Measurements from ENCODE around the gene PALB2. TPM values are rescaled to one million over a fixed set of nuclear protein-coding genes. Genes with fewer than 3 reads are reported as not detected.
"Not testable (repeated sequence)": the region's sequence is repeated elsewhere in the genome, so short reads cannot be mapped to it uniquely, and the experiment has no call there.

The PALB2 gene
- total RNA-seq, 1 donor from 2014 or later, result 14.9 TPM

- Mint-ChIP-seq H3K27ac (ENCODE audit: unreplicated experiment) (peak overlapping the region; percentile 41), H3K4me3 (ENCODE audit: unreplicated experiment) (peak overlapping the region; percentile 82), H3K27me3 (ENCODE audit: unreplicated experiment) (no peaks in the 10 kb centered on the region), H3K9me3 (ENCODE audit: unreplicated experiment) (no peaks in the 10 kb centered on the region), H3K36me3 (ENCODE audit: unreplicated experiment) (peaks cover 11% of the 10 kb centered on the region), H3K4me1 (ENCODE audit: unreplicated experiment) (peaks cover 14% of the 10 kb centered on the region)
- DNase-seq (ENCODE audit: extremely low spot score, unreplicated experiment), result no peak
- no peak for TF ChIP-seq CTCF (IDR thresholded peaks at IDR 0.05)
Measured at GRCh38 chr16:23595246-23595950, 45.7 kb downstream of the PALB2 start.

DNA sequence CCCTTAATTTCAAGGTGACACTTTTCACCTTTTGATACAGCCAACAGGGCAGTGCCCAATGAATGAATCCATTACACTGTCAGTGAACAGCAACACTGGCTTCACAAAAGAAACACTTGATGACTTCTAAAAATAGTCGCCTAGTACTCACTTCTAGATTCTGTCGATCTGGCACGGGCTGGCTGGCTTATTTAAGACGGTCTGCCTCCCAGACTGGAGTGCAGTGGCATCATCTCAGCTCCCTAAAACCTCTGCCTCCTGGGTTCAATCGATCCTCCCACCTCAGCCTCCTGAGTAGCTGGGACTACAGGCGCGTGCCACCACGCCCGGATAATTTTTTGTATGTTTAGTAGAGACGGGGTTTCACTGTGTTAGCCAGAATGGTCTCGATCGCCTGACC is 46.9 kb downstream of the PALB2 start:
- Mint-ChIP-seq H3K9me3 (ENCODE audit: unreplicated experiment) (no peaks in the 10 kb centered on the region), H3K36me3 (ENCODE audit: unreplicated experiment) (peaks cover 13% of the 10 kb centered on the region), H3K27ac (ENCODE audit: unreplicated experiment) (no peak overlapping the region), H3K27me3 (ENCODE audit: unreplicated experiment) (no peaks in the 10 kb centered on the region), H3K4me1 (ENCODE audit: unreplicated experiment) (peaks cover 14% of the 10 kb centered on the region), H3K4me3 (ENCODE audit: unreplicated experiment) (no peak overlapping the region)
- no peak for TF ChIP-seq CTCF (IDR thresholded peaks at IDR 0.05)
- DNase-seq (ENCODE audit: extremely low spot score, unreplicated experiment), result no peak

DNA sequence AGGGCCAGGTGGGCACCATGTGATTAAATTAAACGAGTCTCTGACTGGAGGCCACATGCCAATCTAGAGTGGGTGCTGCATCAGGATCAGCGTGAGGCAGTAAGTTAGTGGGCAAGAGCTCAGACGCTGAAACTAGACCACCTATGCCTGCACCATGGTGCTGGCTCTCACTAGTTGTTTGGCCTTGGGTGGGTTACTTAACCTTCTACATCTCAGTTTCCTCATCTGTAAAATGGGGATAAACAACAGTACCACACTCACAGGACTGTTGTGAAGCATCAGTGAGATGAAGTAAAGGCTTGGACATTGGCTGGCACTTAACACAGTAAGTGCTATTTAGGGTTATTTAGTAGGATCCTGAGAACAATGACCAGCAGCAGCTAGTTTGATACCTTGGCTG is 50.9 kb downstream of the PALB2 start:
- Mint-ChIP-seq H3K9me3 (ENCODE audit: unreplicated experiment) (no peaks in the 10 kb centered on the region), H3K4me1 (ENCODE audit: unreplicated experiment) (peaks cover 10% of the 10 kb centered on the region), H3K36me3 (ENCODE audit: unreplicated experiment) (peaks cover 18% of the 10 kb centered on the region), H3K27ac (ENCODE audit: unreplicated experiment) (no peak overlapping the region), H3K4me3 (ENCODE audit: unreplicated experiment) (no peak overlapping the region), H3K27me3 (ENCODE audit: unreplicated experiment) (no peaks in the 10 kb centered on the region)
- no peak for DNase-seq (ENCODE audit: extremely low spot score, unreplicated experiment)
- no peak for TF ChIP-seq CTCF (IDR thresholded peaks at IDR 0.05)

- no peaks in the 10 kb centered on the region for H3K27me3 Mint-ChIP-seq (ENCODE audit: unreplicated experiment)
- peaks cover 23% of the 10 kb centered on the region for H3K36me3 Mint-ChIP-seq (ENCODE audit: unreplicated experiment)
- no peak for DNase-seq (ENCODE audit: extremely low spot score, unreplicated experiment)
- H3K27ac Mint-ChIP-seq (ENCODE audit: unreplicated experiment), result no peak overlapping the region
- H3K4me1 Mint-ChIP-seq (ENCODE audit: unreplicated experiment), result peaks cover 2% of the 10 kb centered on the region
- H3K9me3 Mint-ChIP-seq (ENCODE audit: unreplicated experiment), result no peaks in the 10 kb centered on the region
- no peak overlapping the region for H3K4me3 Mint-ChIP-seq (ENCODE audit: unreplicated experiment)
- no peak for TF ChIP-seq CTCF (IDR thresholded peaks at IDR 0.05)
Measured at GRCh38 chr16:23587726-23588125, 53.4 kb downstream of the PALB2 start.

DNA sequence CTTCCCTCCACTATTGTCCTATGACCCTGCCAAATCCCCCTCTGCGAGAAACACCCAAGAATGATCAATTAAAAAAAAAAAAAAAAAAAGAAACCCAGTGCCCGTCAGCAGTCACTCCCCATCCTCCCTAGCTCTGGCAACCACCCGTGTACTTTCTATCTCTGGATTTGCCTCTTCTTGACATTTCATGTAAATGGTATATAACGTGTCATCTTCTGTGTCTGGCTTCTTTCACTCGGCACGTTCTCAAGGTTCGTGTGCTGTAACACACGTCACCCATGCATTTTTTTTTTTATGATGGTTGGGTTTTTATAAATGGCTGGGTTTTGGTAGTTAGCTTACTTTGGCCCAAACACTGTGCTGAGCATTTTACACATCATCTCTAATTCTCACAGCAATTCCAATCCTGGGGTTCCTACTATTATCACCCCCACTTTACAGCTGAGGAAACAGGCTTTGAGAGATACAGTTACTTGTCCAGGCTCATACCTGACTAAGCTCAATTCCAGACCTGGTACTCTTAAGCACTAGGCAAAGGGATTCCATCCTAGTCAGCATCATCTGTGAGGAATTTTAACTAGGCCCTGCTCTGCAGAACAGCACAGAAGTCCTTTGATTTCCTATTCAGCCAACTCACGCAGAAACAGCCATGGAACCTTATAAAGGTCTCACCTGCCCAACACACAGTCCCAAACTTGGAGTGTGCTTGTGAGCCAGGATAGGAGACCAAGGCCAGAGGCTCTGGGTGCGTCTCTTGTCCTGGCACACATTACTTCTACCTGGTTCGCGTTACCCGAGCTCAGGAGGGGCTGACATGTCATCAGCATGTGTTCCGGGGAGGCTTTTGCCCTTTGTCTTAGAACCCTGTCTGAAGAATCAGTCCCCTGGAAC is 56.7 kb downstream of the PALB2 start:
- Mint-ChIP-seq H3K27ac (ENCODE audit: unreplicated experiment) (no peak overlapping the region), H3K4me3 (ENCODE audit: unreplicated experiment) (no peak overlapping the region), H3K4me1 (ENCODE audit: unreplicated experiment) (no peaks in the 10 kb centered on the region), H3K36me3 (ENCODE audit: unreplicated experiment) (peaks cover 26% of the 10 kb centered on the region), H3K9me3 (ENCODE audit: unreplicated experiment) (no peaks in the 10 kb centered on the region), H3K27me3 (ENCODE audit: unreplicated experiment) (no peaks in the 10 kb centered on the region)
- DNase-seq (ENCODE audit: extremely low spot score, unreplicated experiment), result no peak
- no peak for TF ChIP-seq CTCF (IDR thresholded peaks at IDR 0.05)

GRCh38 chr16:23583271-23583670 is 57.8 kb downstream of the PALB2 start:
- not testable (repeated sequence) for H3K4me3 Mint-ChIP-seq (ENCODE audit: unreplicated experiment); H3K27ac Mint-ChIP-seq (ENCODE audit: unreplicated experiment); H3K27me3 Mint-ChIP-seq (ENCODE audit: unreplicated experiment); H3K4me1 Mint-ChIP-seq (ENCODE audit: unreplicated experiment); DNase-seq (ENCODE audit: extremely low spot score, unreplicated experiment); H3K9me3 Mint-ChIP-seq (ENCODE audit: unreplicated experiment)
- peaks cover 23% of the 10 kb centered on the region for H3K36me3 Mint-ChIP-seq (ENCODE audit: unreplicated experiment)

Data from osteocyte (in vitro differentiated cells).